Stimulated activated CD8-positive, alpha-beta memory T cell treated with anti-CD3 and anti-CD28 coated beads, Interleukin-4, amount 100 ng/mL, for 48 hours (primary cell): ENCODE data around the gene CACNA1F.
A peak's percentile ranks its signal among the peaks of the same experiment; 100 is the strongest.

Experiments used
- DNase-seq: peaks from one replicate; pipeline ENCODE4 v3.0.0-alpha.2; 2020

The CACNA1F gene

GRCh38 chrX:49226946-49227345 is 6.2 kb downstream of the CACNA1F start:
- no peak for DNase-seq

GRCh38 chrX:49225858-49226257 is 7.3 kb downstream of the CACNA1F start:
- DNase-seq: no peak

DNA sequence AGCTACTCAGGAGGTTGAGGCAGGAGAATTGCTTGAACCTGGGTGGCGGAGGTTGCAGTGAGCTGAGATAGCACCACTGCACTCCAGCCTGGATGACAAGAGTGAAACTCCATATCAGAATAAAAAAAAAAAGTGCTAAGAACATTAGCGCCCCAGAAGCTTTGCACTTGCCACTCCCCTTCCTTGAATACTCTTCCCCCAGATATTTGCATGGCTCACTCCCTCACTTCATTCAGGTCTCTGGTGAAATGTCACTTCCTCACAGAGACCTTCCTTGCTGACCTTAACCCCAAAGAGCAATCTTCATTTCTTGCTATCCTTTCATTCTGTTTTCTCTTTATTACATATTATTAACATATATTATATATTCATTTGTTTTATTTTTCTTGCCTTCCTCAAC is 11.3 kb downstream of the CACNA1F start:
- no peak for DNase-seq

- no peak for DNase-seq
These were observed 13.0 kb downstream of the CACNA1F start for GRCh38 chrX:49220100-49220499.

GRCh38 chrX:49214996-49215526 is 18.1 kb downstream of the CACNA1F start:
- DNase-seq: no peak

GRCh38 chrX:49214416-49214815 is 18.7 kb downstream of the CACNA1F start:
- no peak for DNase-seq

DNA sequence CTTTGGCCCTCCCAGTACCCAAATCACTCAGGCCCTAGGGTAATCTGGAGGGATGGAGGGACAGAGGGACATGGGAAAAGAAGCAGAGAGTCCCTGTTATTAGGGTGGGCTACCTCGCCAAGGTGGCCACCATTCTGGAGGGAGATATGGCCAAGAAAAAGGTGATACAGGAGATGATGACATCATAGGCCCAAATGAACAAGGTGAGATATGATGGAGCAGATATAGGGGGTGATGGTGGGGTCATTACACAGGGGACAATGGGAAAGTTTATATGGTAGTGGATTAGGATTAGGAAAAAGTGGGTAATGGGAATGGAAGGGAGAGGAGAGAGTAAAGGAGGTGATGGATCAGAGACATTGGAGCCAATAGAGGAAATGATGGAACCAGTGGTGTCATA is 20.3 kb downstream of the CACNA1F start:
- DNase-seq: no peak

- DNase-seq: no peak
These were observed 20.9 kb downstream of the CACNA1F start for GRCh38 chrX:49212209-49212608.

DNA sequence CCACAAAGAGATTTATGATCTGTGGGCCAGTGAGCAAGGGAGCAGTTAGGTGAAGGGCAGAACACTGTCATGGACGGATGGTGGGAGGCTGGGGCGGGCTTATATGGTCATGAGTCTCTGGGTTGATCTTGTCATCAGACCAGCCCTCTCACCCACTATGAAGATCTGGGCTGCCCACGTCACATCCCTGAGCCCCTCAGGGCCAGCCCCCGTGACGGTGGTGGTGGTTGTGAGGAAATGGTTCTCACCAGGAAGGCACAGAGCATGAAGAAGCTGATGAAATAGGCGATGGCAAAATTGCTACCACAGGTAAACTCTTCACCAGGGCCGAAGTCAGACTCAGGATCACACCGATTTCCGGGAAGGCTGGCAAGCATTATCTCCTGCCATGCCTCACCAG is 22.1 kb downstream of the CACNA1F start:
- no peak for DNase-seq

- no peak for DNase-seq
These were observed 22.7 kb downstream of the CACNA1F start for GRCh38 chrX:49210406-49210805.

DNA sequence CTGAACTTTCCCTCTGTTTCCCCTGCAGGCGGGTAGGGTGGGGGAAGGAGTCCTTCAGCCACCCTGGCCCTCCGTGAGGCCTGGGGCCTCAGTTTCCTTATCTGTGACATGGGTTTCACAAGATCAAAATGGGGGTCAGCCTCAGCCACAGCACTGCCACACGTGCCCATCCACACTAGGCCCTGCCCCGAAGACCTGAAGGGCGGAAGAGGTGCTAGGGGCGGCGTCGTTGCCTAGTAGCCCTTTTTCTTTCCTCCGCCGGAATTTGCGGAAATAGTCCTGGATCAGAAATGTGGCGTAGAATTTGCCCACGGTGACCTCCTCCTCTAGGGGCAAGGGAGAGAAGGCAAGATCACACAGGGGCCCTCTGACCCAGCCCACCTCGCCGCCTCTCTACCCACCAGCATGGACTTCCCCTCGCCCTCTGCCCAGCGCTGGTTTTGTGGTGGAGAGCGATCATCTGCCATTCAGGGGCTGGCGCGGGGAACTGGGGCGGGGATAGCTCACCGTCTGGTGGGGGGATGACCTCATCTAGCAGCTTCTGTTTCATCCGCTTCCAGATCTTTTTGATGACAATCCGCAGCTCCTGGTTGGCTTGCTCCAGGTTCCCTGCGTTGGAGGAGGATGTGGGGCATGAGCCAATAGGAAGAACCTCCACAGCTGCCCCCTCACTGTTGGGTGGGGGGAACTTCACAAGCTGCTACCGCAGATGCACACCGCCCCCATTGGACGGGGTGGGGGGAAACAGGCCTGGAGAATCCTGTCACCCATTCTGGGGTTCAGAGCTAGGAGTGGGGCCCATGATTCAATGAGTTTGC is 23.5 kb downstream of the CACNA1F start:
- DNase-seq: peak; percentile 29

GRCh38 chrX:49208399-49208798 is 24.7 kb downstream of the CACNA1F start:
- DNase-seq: no peak

- DNase-seq: no peak
These were observed 26.6 kb downstream of the CACNA1F start for GRCh38 chrX:49206543-49206942.

DNA sequence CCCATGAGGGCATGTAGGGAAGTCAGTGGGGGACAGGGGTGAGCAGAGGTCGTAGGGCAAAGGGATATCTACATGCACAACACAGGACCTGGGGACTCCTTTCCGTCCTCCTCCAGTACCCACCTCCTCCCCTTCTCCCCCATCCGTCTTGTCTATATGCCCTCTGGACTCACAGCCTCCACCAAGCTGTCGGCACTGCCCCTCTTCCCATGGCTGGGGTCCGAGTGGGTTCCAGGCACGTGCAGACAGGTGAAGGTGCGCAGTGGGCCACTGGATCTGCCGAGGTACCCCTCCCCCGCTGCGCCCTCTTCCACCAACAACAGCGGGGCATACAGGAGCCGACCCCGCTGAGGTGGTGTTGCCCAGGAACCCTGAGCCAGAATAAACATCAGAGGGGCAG is 27.7 kb downstream of the CACNA1F start:
- DNase-seq: no peak

- no peak for DNase-seq
These were observed 28.4 kb downstream of the CACNA1F start for GRCh38 chrX:49204709-49205108.

DNA sequence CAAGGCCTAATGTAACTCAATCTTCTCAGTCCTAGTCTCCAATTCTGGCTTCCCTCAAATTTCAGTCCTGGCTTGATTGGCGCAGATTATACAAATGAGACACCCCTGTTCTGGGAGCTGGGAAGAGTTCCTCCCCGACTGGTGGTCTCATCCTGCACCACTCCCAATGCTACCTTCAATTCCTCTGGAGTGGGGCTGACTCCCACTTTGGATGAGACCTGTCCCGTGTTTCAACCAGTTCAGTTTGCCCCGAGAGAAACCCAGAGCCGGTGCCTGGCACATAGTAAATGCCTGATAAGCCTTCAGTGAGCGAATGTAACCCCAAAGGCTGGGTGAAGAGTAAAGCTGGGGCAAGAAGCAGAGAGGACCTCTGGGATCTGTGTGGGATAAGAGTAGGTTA is 29.1 kb downstream of the CACNA1F start:
- DNase-seq: no peak

- no peak for DNase-seq
These were observed 29.6 kb downstream of the CACNA1F start for GRCh38 chrX:49203536-49203935.

GRCh38 chrX:49202022-49202421 is 31.1 kb downstream of the CACNA1F start:
- DNase-seq: no peak

DNA sequence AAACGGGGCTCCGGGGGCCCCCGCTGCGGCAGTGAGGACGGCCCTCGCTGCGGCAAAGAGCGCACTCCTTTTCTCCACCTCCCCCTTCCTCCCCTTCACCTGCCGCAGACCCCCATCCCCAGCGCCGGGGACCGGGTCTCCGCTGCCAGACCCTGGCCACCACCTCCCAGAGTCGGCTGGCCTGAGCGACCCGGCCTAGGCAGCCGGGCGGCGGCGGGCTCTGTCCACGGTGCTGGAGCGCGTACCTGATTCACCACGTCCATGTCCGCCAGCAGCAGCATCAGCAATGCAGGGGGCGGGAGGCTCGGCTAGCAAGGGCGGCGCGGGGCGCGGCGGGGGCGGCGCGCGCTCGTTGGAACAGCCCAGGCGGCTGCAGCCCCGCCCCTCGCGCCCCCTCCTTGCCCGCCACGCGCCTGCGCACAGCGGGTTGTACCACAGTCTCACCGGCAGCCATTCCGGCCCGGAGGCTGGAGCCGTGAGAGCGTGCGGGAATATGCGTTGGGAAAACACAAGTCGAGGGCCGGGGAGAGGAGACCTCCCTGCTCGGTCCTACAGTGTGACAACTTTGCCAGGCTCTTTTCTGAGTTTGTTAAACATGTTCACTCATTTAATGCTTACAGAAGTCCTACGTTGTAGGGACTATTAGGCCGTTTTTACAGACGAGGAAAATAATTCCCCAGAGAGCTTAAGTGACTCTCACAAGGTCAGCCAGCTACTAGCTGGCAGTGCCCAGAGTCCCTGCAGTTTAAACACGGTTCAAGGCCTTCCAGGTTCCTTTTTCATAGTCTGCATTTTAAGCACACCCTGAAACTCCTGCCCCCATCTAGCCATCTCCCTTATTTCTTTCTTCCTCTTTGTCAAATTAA is 33.0 kb downstream of the CACNA1F start, which contains the start of gene SYP:
SYP (minus strand) TSS at position 288 of the 866 bp plus-strand sequence; CDS start at position 281, 7 bp downstream.
- peak; percentile 88 for DNase-seq

GRCh38 chrX:49199315-49199595 is 33.9 kb downstream of the CACNA1F start:
- no peak for DNase-seq

DNA sequence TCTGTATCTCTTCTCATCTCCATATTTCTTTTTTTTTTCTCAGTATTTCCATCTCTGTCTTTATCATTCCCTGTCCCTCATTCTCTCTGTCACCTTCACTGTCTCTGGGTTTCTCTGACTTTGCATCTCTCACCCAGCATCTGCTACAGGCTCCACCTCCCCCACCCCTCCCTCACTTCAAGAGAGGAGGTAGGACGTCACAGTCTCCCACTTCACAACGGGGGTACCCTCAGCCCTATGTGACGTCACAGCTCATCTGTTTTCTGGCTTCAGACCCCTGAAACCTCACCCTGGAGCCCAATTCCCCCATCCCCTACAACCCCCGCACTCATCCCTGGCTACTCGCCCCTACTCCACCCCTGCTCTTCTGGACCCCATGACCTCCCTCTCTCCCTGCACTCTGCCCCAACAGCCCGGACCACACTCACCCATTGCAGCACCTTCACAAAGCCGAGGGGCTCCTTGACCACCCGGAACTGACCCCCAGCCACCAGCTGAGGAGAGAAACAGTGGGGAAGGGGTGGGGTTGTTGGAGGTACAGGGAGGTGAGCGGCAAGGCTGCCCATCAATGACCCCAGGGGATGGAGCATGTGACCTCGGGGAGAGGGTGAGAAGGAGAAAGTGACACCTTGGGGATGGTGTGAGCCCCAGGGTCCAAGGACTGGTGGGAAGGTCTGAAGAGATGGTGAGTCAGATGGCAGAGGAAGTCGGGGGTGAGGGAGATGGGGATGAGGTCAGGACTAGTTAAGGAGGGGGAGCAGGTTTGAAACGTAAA is 34.4 kb downstream of the CACNA1F start:
- DNase-seq: no peak

GRCh38 chrX:49197543-49198087 is 35.5 kb downstream of the CACNA1F start:
- DNase-seq: no peak

- DNase-seq: no peak
These were observed 39.6 kb downstream of the CACNA1F start for GRCh38 chrX:49193542-49193964.
